HCT116 (cell line): ENCODE measurements around the gene TMOD1. TPM values are rescaled to one million over a fixed set of nuclear protein-coding genes. Genes with fewer than 3 reads are reported as not detected.

Experiments used
- ATAC-seq: fragments of 200-7000 bp; cut with Tn5 transposase; 2 replicates; pipeline ENCODE4 v1.9.1; 2020; ENCODE audit warnings: mild to moderate bottlenecking, moderate library complexity
- BruUV-seq: library from RNA; stranded (reverse); fragments of 400-500 nt; replicated peaks from 2 replicates; lab custom pipeline; 2021; lab: Mats Ljungman, UMichigan
- CTCF ChIA-PET: fragments of 300-600 bp; sonication (Branson Sonifier 250); formaldehyde crosslinking; loops from one replicate; lab custom pipeline; 2021; ENCODE audit warnings: antibody characterized with exemption; lab: Charles Lee
- POLR2A ChIA-PET: fragments of 300-600, 350-600 bp; sonication (Branson Sonifier 250); formaldehyde crosslinking; loops from one replicate; lab custom pipeline; 2021; ENCODE audit warnings: antibody characterized with exemption; lab: Charles Lee
- RAD21 ChIA-PET, 2 experiments: fragments of 300-600 bp; sonication (Branson Sonifier 250); formaldehyde crosslinking; loops; one replicate each; lab custom pipeline; 2023; ENCODE audit warnings: low total read pairs in 2 of 2; ENCODE audit not compliant: uncharacterized antibody in 2 of 2, unreplicated experiment in 2 of 2, low non-redundant PET in 1 of 2; lab: Charles Lee
- DNase-seq: peaks from one replicate; pipeline ENCODE4 v3.0.0-alpha.2; 2010; ENCODE audit warnings: low read depth, low spot score
- H2AFZ ChIP-seq: fragments of 200-600 bp; shearing (Covaris generic), sonication (generic); 2 replicates; pipeline ENCODE4 v1.6.1; 2017; ENCODE audit warnings: low read depth, mixed run types, mixed read lengths, antibody characterized with exemption, low read length; ENCODE audit not compliant: poor library complexity, severe bottlenecking
- H3K27ac ChIP-seq: 2 replicates; pipeline ENCODE4 v1.5.1; 2012; ENCODE audit warnings: low read depth, low read length
- H3K27me3 ChIP-seq: fragments of 200-600 bp; sonication (generic); 2 replicates; pipeline ENCODE4 v1.6.1; 2016; ENCODE audit warnings: mixed run types, low read length, mixed read lengths; ENCODE audit not compliant: insufficient read depth
- H3K36me3 ChIP-seq, 2 experiments: fragments of 200-500 bp in 1 of 2; fragments of 200-600 bp in 1 of 2; sonication (Bioruptor generic) in 1 of 2; sonication (generic) in 1 of 2; 2 replicates each; pipeline versions ENCODE4 v1.5.1 to v1.6.1; 2014 to 2016; ENCODE audit warnings: low read length in 2 of 2, inconsistent platforms in 1 of 2, mixed read lengths in 1 of 2, mixed run types in 1 of 2; ENCODE audit not compliant: insufficient read depth in 2 of 2, control insufficient read depth in 1 of 2
- H3K4me1 ChIP-seq, 2 experiments: fragments of 200-600 bp in 1 of 2; sonication (generic) in 1 of 2; 2 replicates each; pipeline versions ENCODE4 v1.5.1 to v1.6.1; 2012 to 2017; ENCODE audit warnings: low read length in 2 of 2, inconsistent platforms in 1 of 2, mild to moderate bottlenecking in 1 of 2, mixed read lengths in 1 of 2, mixed run types in 1 of 2, moderate library complexity in 1 of 2; ENCODE audit not compliant: insufficient read depth in 2 of 2, control insufficient read depth in 1 of 2
- H3K4me2 ChIP-seq: fragments of 200-600 bp; sonication (generic); 2 replicates; pipeline ENCODE4 v1.6.1; 2017; ENCODE audit warnings: mixed run types, low read length, mixed read lengths
- H3K4me3 ChIP-seq, 2 experiments: fragments of 200-600 bp in 1 of 2; sonication (generic) in 1 of 2; replicated peaks in 1 of 2; 2 replicates each; pipeline ENCODE4 v1.5.1; 2011 to 2016; ENCODE audit warnings: low read length in 2 of 2, control low read depth in 1 of 2, low read depth in 1 of 2, mild to moderate bottlenecking in 1 of 2, mixed read lengths in 1 of 2, mixed run types in 1 of 2
- H3K79me2 ChIP-seq: fragments of 200-600 bp; sonication (generic); 2 replicates; pipeline ENCODE4 v1.6.1; 2017; ENCODE audit warnings: mild to moderate bottlenecking, mixed run types, low read length, moderate library complexity, mixed read lengths; ENCODE audit not compliant: insufficient read depth
- H3K9ac ChIP-seq: fragments of 200-600 bp; sonication (generic); 2 replicates; pipeline ENCODE4 v1.6.1; 2016; ENCODE audit warnings: low read length, mixed read lengths
- H3K9me2 ChIP-seq: fragments of 200-600 bp; sonication (generic), shearing (Covaris generic); 2 replicates; pipeline ENCODE4 v1.6.1; 2017; ENCODE audit warnings: mixed run types, mild to moderate bottlenecking, moderate library complexity; ENCODE audit not compliant: insufficient read depth
- H3K9me3 ChIP-seq, 2 experiments: fragments of 200-500 bp in 1 of 2; fragments of 200-600 bp in 1 of 2; sonication (Bioruptor generic) in 1 of 2; sonication (generic) in 1 of 2; 2 replicates each; pipeline ENCODE4 v1.6.1; 2014 to 2017; ENCODE audit warnings: low read length in 2 of 2, mixed read lengths in 2 of 2, inconsistent platforms in 1 of 2, low read depth in 1 of 2, mild to moderate bottlenecking in 1 of 2, mixed run types in 1 of 2, moderate library complexity in 1 of 2; ENCODE audit not compliant: control insufficient read depth in 1 of 2, insufficient read depth in 1 of 2
- H4K20me1 ChIP-seq: fragments of 200-600 bp; sonication (generic), shearing (Covaris generic); 2 replicates; pipeline ENCODE4 v1.6.1; 2017; ENCODE audit warnings: mixed run types, mild to moderate bottlenecking, moderate library complexity; ENCODE audit not compliant: insufficient read depth
- CBX3 ChIP-seq: IDR thresholded peaks from 2 replicates; pipeline ENCODE4 v1.6.1; 2012; ENCODE audit warnings: low read depth
- EZH2phosphoT487 ChIP-seq: fragments of 200-600 bp; IDR thresholded peaks from 2 replicates; pipeline ENCODE4 v1.6.1; 2018; ENCODE audit warnings: antibody characterized with exemption, borderline replicate concordance
- FOSL1 ChIP-seq: IDR thresholded peaks from 2 replicates; pipeline ENCODE4 v1.6.1; 2012; ENCODE audit warnings: low read depth
- JUND ChIP-seq: IDR thresholded peaks from 2 replicates; pipeline ENCODE4 v1.6.1; 2012
- MAX ChIP-seq: IDR thresholded peaks from 2 replicates; pipeline ENCODE4 v1.6.1; 2012
- POLR2AphosphoS5 ChIP-seq: IDR thresholded peaks from 2 replicates; pipeline ENCODE4 v1.6.1; 2011; ENCODE audit warnings: mild to moderate bottlenecking, low read depth, low read length, moderate library complexity
- SP1 ChIP-seq: IDR thresholded peaks from 2 replicates; pipeline ENCODE4 v1.6.1; 2012; ENCODE audit warnings: low read depth
- ZBTB33 ChIP-seq: IDR thresholded peaks from 2 replicates; pipeline ENCODE4 v1.6.1; 2011; ENCODE audit warnings: mild to moderate bottlenecking, low read length, moderate library complexity; ENCODE audit not compliant: insufficient replicate concordance; ENCODE audit errors: extremely low read depth
- intact Hi-C: fragments of 100-400 bp; cut with micrococcal nuclease; formaldehyde crosslinking; loops from 2 replicates; pipeline ENCODE4 v1.10.0; 2022
- total RNA-seq: library from RNA; stranded (reverse); gene quantifications from one replicate; pipeline ENCODE4 v1.2.1, GENCODE V29; 2021; ENCODE audit not compliant: unreplicated experiment
- TF ChIP-seq, protein P1 (sequence below), 3 experiments: fragments of 200-600 bp in 1 of 3; sonication (generic) in 1 of 3; IDR thresholded peaks in 2 of 3; conservative IDR thresholded peaks in 1 of 3; 2 replicates each; pipeline ENCODE4 v1.5.1; 2012 to 2017; ENCODE audit warnings: low read depth in 2 of 3, low read length in 2 of 3, antibody characterized with exemption in 1 of 3, borderline replicate concordance in 1 of 3, control low read depth in 1 of 3, mild to moderate bottlenecking in 1 of 3, mixed read lengths in 1 of 3, mixed run types in 1 of 3, moderate library complexity in 1 of 3; ENCODE audit not compliant: insufficient read depth in 1 of 3
- TF ChIP-seq, protein P2 (sequence below): IDR thresholded peaks from 2 replicates; pipeline ENCODE4 v1.6.1; 2012; ENCODE audit warnings: low read depth

Gene TMOD1
- total RNA-seq, 1 experiment from 2014 or later, result 4.4 TPM

DNA sequence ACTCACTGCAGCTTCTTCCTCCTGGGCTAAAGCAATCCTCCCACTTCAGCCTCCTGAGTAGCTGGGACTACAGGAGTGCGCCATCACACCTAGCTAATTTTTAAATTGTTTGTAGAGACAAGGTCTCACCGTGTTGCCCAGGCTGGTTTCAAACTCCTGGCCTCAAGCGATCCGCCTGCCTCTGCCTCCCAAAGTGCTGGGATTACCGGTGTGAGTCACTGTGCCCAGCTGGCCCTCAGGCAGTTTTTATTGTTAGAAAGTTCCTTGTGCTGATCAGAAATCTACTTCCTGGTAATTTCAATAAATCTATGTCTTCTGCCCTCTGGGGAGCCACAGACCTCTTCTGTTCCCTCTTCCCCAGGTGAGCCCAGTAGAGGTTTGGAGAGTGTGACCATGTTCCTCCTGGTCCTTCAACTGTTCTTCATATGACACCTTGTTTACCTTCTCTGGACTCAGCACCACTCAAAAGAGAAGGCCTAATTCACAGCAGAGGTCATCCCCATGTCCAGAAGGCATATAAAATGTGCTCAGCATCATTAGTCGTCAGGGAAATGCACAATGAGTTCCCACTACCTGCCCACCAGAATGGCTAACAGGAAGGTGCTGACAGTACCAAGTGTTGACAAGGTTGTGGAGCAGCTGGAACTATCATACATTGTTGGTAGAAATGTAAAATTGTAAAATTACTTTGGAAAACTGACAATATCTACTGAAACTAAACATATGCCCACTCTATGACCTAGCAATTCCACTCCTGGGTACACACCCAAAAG, 10.4 kb downstream of the TMOD1 start:
- POLR2A ChIA-PET, result interaction anchor here (0.6 to 2.1 kb wide), 2 partner anchors 11 to 141 kb away, joined by 3 to 7 read pairs; partner anchors contain the start of gene TMOD1
- TF ChIP-seq SP1, result peak; percentile 45
- TF ChIP-seq, protein P1, sequence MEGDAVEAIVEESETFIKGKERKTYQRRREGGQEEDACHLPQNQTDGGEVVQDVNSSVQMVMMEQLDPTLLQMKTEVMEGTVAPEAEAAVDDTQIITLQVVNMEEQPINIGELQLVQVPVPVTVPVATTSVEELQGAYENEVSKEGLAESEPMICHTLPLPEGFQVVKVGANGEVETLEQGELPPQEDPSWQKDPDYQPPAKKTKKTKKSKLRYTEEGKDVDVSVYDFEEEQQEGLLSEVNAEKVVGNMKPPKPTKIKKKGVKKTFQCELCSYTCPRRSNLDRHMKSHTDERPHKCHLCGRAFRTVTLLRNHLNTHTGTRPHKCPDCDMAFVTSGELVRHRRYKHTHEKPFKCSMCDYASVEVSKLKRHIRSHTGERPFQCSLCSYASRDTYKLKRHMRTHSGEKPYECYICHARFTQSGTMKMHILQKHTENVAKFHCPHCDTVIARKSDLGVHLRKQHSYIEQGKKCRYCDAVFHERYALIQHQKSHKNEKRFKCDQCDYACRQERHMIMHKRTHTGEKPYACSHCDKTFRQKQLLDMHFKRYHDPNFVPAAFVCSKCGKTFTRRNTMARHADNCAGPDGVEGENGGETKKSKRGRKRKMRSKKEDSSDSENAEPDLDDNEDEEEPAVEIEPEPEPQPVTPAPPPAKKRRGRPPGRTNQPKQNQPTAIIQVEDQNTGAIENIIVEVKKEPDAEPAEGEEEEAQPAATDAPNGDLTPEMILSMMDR (IDR thresholded peaks at IDR 0.05 in 2 of 3, conservative IDR thresholded peaks at IDR 0.05 in 1 of 3; ENCODE audit: borderline replicate concordance in 1 of 3, insufficient read depth in 1 of 3, low read depth in 2 of 3, low read length in 2 of 3), result no peak
- TF ChIP-seq CBX3, result peak; percentile 40; the same call in 1 of the 2 replicates
- TF ChIP-seq MAX, result peak; percentile 13; the same call in 1 of the 2 replicates
- TF ChIP-seq EZH2phosphoT487, result no peak
- no peak for TF ChIP-seq ZBTB33
- peak; percentile 29; the same call in 1 of the 2 replicates for TF ChIP-seq FOSL1
- peak; percentile 44 for TF ChIP-seq JUND
- TF ChIP-seq, protein P2, sequence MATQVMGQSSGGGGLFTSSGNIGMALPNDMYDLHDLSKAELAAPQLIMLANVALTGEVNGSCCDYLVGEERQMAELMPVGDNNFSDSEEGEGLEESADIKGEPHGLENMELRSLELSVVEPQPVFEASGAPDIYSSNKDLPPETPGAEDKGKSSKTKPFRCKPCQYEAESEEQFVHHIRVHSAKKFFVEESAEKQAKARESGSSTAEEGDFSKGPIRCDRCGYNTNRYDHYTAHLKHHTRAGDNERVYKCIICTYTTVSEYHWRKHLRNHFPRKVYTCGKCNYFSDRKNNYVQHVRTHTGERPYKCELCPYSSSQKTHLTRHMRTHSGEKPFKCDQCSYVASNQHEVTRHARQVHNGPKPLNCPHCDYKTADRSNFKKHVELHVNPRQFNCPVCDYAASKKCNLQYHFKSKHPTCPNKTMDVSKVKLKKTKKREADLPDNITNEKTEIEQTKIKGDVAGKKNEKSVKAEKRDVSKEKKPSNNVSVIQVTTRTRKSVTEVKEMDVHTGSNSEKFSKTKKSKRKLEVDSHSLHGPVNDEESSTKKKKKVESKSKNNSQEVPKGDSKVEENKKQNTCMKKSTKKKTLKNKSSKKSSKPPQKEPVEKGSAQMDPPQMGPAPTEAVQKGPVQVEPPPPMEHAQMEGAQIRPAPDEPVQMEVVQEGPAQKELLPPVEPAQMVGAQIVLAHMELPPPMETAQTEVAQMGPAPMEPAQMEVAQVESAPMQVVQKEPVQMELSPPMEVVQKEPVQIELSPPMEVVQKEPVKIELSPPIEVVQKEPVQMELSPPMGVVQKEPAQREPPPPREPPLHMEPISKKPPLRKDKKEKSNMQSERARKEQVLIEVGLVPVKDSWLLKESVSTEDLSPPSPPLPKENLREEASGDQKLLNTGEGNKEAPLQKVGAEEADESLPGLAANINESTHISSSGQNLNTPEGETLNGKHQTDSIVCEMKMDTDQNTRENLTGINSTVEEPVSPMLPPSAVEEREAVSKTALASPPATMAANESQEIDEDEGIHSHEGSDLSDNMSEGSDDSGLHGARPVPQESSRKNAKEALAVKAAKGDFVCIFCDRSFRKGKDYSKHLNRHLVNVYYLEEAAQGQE, result no peak
- no peak for TF ChIP-seq POLR2AphosphoS5
- Histone ChIP-seq H4K20me1 (no peaks in the 10 kb centered on the region), H3K4me1 (peaks cover 5 to 20% of the 10 kb centered on the region in 2 experiments; a peak in 2 of 4 replicates), H3K9me2 (no peaks in the 10 kb centered on the region), H3K36me3 (no peaks in the 10 kb centered on the region), H3K79me2 (no peaks in the 10 kb centered on the region), H3K9me3 (no peaks in the 10 kb centered on the region), H3K4me2 (peak overlapping the region; percentile 2), H3K27ac (no peak overlapping the region), H3K4me3 (no peak overlapping the region), H3K27me3 (no peaks in the 10 kb centered on the region), H2AFZ (no peak overlapping the region), H3K9ac (no peak overlapping the region)
- DNase-seq (no peak), ATAC-seq (peak; percentile 38)
- RAD21 ChIA-PET, result no interaction called here
- CTCF ChIA-PET, result interaction anchor here (1.1 kb wide), 1 partner anchor 104 kb away, joined by 3 read pairs; no protein-coding TSS in a partner anchor
- intact Hi-C loops, result no loop called here
- no TSS peak for BruUV-seq
